HEK293T (cell line): ENCODE data around the gene LIPG.

Experiments
- ARNT ChIP-seq: fragments of 450-650 bp; IDR thresholded peaks from 2 replicates; pipeline ENCODE4 v1.6.1; 2017; ENCODE audit warnings: mild to moderate bottlenecking
- ELF4 ChIP-seq: fragments of 450-650 bp; IDR thresholded peaks from 2 replicates; pipeline ENCODE4 v1.6.1; 2017; ENCODE audit warnings: antibody characterized with exemption
- HDGF ChIP-seq: fragments of 450-650 bp; IDR thresholded peaks from 2 replicates; pipeline ENCODE4 v1.6.1; 2017; ENCODE audit warnings: antibody characterized with exemption, borderline replicate concordance
- SP1 ChIP-seq: fragments of 450-650 bp; IDR thresholded peaks from 2 replicates; pipeline ENCODE4 v1.6.1; 2017
- SUZ12 ChIP-seq: fragments of 450-650 bp; IDR thresholded peaks from 2 replicates; pipeline ENCODE4 v1.6.1; 2016; ENCODE audit warnings: mild to moderate bottlenecking
- TARDBP ChIP-seq: fragments of 450-650 bp; IDR thresholded peaks from 2 replicates; pipeline ENCODE4 v1.6.1; 2016

GRCh38 chr18:49647496-49648168 lies 85.8 kb downstream of the LIPG start:
- TF ChIP-seq SP1, result no peak
- no peak for TF ChIP-seq HDGF
- no peak for TF ChIP-seq ELF4
- no peak for TF ChIP-seq SUZ12
- no peak for TF ChIP-seq ARNT
- no peak for TF ChIP-seq TARDBP
